Motor neuron (in vitro differentiated cells): ENCODE measurements around the gene NEMP2. TPM values are rescaled to one million over a fixed set of nuclear protein-coding genes. Genes with fewer than 3 reads are reported as not detected.
A peak's percentile ranks its signal among the peaks of the same experiment; 100 is the strongest.

Source experiments
- ATAC-seq, 8 experiments: fragments of 200-7000 bp; cut with Tn5 transposase; replicated peaks in 6 of 8; 2 replicates each; pipeline ENCODE4 v1.8.0; 2021; ENCODE audit warnings: mild to moderate bottlenecking in 8 of 8, moderate library complexity in 8 of 8
- H3K27ac ChIP-seq, 2 donors: fragments of 250-450 bp; sonication (Bioruptor Pico); 2 replicates each; pipeline ENCODE4 v1.9.0; 2021; ENCODE audit warnings: antibody characterized with exemption in 2 of 2, mild to moderate bottlenecking in 2 of 2, moderate library complexity in 1 of 2
- H3K4me1 ChIP-seq, 2 donors: fragments of 250-450 bp; sonication (Bioruptor Pico); replicated peaks in 1 of 2; 2 replicates each; pipeline ENCODE4 v1.6.1; 2021; ENCODE audit warnings: antibody characterized with exemption in 2 of 2, mild to moderate bottlenecking in 2 of 2, moderate library complexity in 1 of 2
- H3K4me3 ChIP-seq, 5 donors: fragments of 250-450 bp; sonication (Bioruptor Pico); 2 replicates each; pipeline ENCODE4 v1.9.0; 2021; ENCODE audit warnings: antibody characterized with exemption in 5 of 5, mild to moderate bottlenecking in 5 of 5, moderate library complexity in 4 of 5
- WGBS, 10 experiments: fragments of 450-650 bp; shearing (Covaris generic); methylation state at CpG; one replicate each; pipeline ENCODE4 v1.0.0; 2022; 5-methylcytosine and 5-hydroxymethylcytosine counted together
- in situ Hi-C, 9 experiments: fragments of 400-800 bp; cut with MboI; loops; one replicate each; pipeline ENCODE4 v1.15.0; 2021; ENCODE audit warnings: low sequenced_read_pairs in 9 of 9, low pct_unique_long_range_greater_than_20kb in 2 of 9; ENCODE audit not compliant: unreplicated experiment in 9 of 9
- total RNA-seq, 8 experiments: library from RNA; unstranded; fragments of 300-600 nt; gene quantifications; 2 replicates each; pipeline versions ENCODE4 v1.2.3 to v1.2.4, GENCODE V29; 2022

NEMP2 gene
- total RNA-seq, 8 experiments from 2014 or later = 1.3 to 7.8 (median 2.1) TPM

GRCh38 chr2:190455358-190456095 lies 79.0 kb downstream of the NEMP2 start:
- no peaks in the 10 kb centered on the region for H3K4me1 ChIP-seq
- no peak overlapping the region for H3K4me3 ChIP-seq
- in situ Hi-C loops = no loop called here
- WGBS, 10 experiments = 44 to 100% (median 88%) methylated on average over 1 to 7 of the region's 7 CpGs
- no peak overlapping the region for H3K27ac ChIP-seq
- ATAC-seq = no peak

GRCh38 chr2:190454795-190455194 lies 79.7 kb downstream of the NEMP2 start:
- WGBS, 10 experiments = 93% methylated on average over 2 of the region's 2 CpGs; no CpG with 5 or more reads in 9 of the 10 experiments
- no peak overlapping the region for H3K4me3 ChIP-seq
- in situ Hi-C loops = no loop called here
- ATAC-seq = peak in 1 of 8 experiments; percentile 81
- no peaks in the 10 kb centered on the region for H3K4me1 ChIP-seq
- no peak overlapping the region for H3K27ac ChIP-seq

Other genes starting within 250 kb of the NEMP2 start
- 10 to 100 TPM; 12.4 to 70.6 (median 23.7) TPM for gene HIBCH, start 214.9 kb downstream of the NEMP2 start, total RNA-seq
- gene INPP1, start 191.1 kb downstream of the NEMP2 start, total RNA-seq = 10 to 100 TPM in 4 of 8 experiments, 1 to 10 TPM in 4; 4.3 to 29.2 (median 8.4) TPM
- gene MFSD6, start 126.4 kb downstream of the NEMP2 start, total RNA-seq = 10 to 100 TPM in 5 of 8 experiments, 1 to 10 TPM in 3; 3.9 to 21.7 (median 12.4) TPM
- gene NAB1, start 114.4 kb upstream of the NEMP2 start, total RNA-seq = 10 to 100 TPM; 16.2 to 32.8 (median 23.1) TPM